ENCODE data around the gene HECTD1. TPM values are rescaled to one million over a fixed set of nuclear protein-coding genes. Genes with fewer than 3 reads are reported as not detected.
"Not testable (repeated sequence)": the region's sequence is repeated elsewhere in the genome, so short reads cannot be mapped to it uniquely, and the experiment has no call there.

HECTD1 gene
- total RNA-seq, 1 donor from 2014 or later: 114 TPM

DNA sequence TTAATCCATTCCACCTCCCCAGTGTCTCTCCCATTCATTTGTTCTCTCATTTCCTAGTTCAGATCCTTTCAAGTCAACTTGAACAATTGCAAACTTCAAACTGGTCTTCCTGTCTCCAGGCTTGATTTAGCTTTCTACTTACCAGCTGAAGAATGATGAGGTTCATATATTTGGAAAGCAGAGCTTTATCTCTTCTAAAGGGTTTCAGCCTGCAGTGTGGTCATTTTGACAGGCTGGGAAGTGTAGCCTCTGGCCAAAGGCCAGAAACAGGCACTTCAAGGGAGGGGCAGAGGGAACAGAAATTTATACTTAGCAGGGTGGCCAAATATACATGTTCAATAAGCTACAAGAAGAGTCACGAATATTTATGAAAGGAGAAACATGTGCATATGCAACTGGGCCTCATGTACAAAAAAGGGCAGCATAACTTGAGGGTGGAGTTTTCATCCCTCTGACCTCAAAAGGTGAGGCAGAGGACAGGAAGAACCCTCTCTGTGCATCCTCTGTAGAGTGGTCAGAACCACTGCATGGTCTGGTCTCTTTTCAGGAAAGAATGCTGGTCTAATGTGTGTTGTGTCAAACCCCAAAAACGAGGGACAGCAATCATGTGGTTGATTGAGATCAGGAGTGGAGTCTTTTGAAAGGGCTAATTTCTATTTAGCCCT, 34.0 kb upstream of the HECTD1 start:
- H3K27ac Mint-ChIP-seq: no peak overlapping the region
- H3K4me1 Mint-ChIP-seq (ENCODE audit: low read depth): peaks cover 17% of the 10 kb centered on the region
- no peaks in the 10 kb centered on the region for H3K27me3 Mint-ChIP-seq (ENCODE audit: low read depth)
- H3K4me3 Mint-ChIP-seq (ENCODE audit: low read depth): no peak overlapping the region
- no peaks in the 10 kb centered on the region for H3K36me3 Mint-ChIP-seq (ENCODE audit: low read depth)
- no peak for DNase-seq (ENCODE audit: low spot score)
- H3K9me3 Mint-ChIP-seq: no peaks in the 10 kb centered on the region
- intact Hi-C loops (cut with micrococcal nuclease): no loop called here

DNA sequence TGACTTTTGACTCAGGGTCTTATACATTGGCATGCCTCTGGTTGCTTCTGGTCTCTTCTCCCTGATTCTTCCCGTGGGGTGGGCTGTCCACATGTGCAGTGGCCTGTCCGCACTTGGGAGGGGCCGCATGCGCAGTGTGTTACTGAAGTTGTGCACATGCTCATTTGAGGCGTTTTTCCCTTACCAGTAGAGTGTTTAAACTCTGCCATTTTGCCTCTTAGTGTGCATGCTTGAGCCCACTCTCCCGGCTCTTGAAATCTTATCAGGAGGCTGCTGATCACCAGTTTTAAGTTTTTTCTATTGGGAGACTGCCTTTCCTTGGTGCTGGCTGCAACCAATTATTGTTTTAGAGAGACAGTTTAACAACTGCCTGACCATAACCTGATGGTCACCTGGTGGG, 32.1 kb upstream of the HECTD1 start:
- Mint-ChIP-seq H3K9me3 (no peaks in the 10 kb centered on the region), H3K27me3 (ENCODE audit: low read depth) (no peaks in the 10 kb centered on the region), H3K4me3 (ENCODE audit: low read depth) (no peak overlapping the region), H3K27ac (no peak overlapping the region), H3K4me1 (ENCODE audit: low read depth) (peaks cover 17% of the 10 kb centered on the region), H3K36me3 (ENCODE audit: low read depth) (no peaks in the 10 kb centered on the region)
- no peak for DNase-seq (ENCODE audit: low spot score)
- intact Hi-C loops (cut with micrococcal nuclease): no loop called here

DNA sequence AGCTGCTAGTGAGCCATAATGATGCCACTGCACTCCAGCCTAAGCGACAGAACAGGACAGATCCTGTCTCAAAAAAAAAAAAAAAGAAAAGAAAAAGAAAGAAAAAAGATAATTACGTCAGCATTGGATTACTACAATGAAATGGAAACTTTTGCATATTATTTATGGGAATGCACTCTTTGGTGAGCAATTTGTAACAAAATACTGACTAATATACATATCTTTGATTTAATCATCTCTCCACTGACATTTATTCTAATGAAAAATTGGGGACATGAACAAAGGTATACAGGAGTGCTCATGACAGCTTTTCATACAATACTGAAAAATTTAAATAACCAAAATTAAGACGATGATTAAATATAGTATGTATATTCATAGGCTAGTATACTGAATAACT, 27.9 kb upstream of the HECTD1 start:
- no peak overlapping the region for H3K27ac Mint-ChIP-seq
- no peaks in the 10 kb centered on the region for H3K36me3 Mint-ChIP-seq (ENCODE audit: low read depth)
- DNase-seq (ENCODE audit: low spot score): no peak
- intact Hi-C loops (cut with micrococcal nuclease): no loop called here
- H3K4me3 Mint-ChIP-seq (ENCODE audit: low read depth): no peak overlapping the region
- peaks cover 6% of the 10 kb centered on the region for H3K4me1 Mint-ChIP-seq (ENCODE audit: low read depth)
- H3K27me3 Mint-ChIP-seq (ENCODE audit: low read depth): peaks cover 4% of the 10 kb centered on the region
- no peaks in the 10 kb centered on the region for H3K9me3 Mint-ChIP-seq

DNA sequence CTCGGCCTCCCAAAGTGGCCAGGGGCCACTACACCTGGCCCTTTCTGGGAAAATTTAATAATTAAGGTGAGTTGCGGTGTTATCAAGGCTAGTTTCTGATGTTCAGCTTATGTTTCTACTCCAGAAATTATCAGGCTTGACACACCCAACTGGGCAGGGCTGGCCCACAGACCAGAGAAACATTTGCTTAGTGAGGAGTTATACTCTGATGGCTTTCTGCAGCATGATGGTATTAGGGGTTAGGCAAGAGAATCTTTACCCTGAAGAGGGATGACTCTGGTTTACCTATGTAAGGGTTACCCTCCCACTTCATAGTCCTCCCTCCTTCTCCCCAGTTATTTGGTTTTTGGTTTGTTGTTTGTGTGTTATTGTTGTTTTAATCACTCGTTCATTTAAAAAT, 24.5 kb upstream of the HECTD1 start:
- peaks cover 4% of the 10 kb centered on the region for H3K27me3 Mint-ChIP-seq (ENCODE audit: low read depth)
- H3K36me3 Mint-ChIP-seq (ENCODE audit: low read depth): no peaks in the 10 kb centered on the region
- no peak overlapping the region for H3K4me3 Mint-ChIP-seq (ENCODE audit: low read depth)
- DNase-seq (ENCODE audit: low spot score): no peak
- H3K9me3 Mint-ChIP-seq: no peaks in the 10 kb centered on the region
- no peak overlapping the region for H3K27ac Mint-ChIP-seq
- intact Hi-C loops (cut with micrococcal nuclease): no loop called here
- no peaks in the 10 kb centered on the region for H3K4me1 Mint-ChIP-seq (ENCODE audit: low read depth)

DNA sequence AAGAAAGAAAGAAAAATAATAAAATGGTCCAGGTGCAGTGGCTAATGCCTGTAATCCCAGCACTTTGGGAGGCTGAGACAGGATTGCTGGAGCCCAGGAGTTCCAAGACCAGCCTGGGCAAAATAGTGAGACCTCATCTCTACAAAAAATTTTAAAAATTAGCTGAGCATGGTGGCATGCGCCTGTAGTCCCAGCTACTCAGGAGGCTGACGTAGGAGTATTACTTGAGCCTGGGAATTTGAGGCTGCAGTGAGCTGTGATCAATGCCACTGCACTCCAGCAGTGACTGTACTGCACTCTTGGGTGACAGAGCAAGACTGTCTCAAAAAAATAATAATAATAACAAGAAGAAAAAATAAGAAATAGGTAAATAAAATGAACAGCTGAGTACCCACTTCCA, 23.7 kb upstream of the HECTD1 start:
- H3K36me3 Mint-ChIP-seq (ENCODE audit: low read depth); H3K9me3 Mint-ChIP-seq; H3K27ac Mint-ChIP-seq; H3K27me3 Mint-ChIP-seq (ENCODE audit: low read depth); intact Hi-C loops (cut with micrococcal nuclease); H3K4me3 Mint-ChIP-seq (ENCODE audit: low read depth); DNase-seq (ENCODE audit: low spot score); H3K4me1 Mint-ChIP-seq (ENCODE audit: low read depth): not testable (repeated sequence)

DNA sequence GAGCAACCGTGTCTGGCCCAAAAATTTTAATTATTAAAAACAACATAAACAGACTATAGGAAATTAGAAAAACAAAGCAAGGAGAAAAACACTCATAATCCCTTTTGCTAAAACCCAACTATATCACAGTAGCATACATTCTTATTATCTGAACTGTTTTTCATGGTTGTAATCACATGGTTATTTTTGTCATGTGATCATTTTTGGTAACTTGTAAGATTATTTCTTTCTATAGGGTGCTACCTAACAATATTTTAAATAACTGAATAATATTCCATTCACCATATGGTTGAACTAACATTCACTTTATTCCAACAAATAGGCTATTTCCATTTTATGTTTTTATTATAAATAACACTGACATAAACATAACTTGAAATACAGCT, 23.0 kb upstream of the HECTD1 start:
- H3K9me3 Mint-ChIP-seq: no peaks in the 10 kb centered on the region
- intact Hi-C loops (cut with micrococcal nuclease): no loop called here

DNA sequence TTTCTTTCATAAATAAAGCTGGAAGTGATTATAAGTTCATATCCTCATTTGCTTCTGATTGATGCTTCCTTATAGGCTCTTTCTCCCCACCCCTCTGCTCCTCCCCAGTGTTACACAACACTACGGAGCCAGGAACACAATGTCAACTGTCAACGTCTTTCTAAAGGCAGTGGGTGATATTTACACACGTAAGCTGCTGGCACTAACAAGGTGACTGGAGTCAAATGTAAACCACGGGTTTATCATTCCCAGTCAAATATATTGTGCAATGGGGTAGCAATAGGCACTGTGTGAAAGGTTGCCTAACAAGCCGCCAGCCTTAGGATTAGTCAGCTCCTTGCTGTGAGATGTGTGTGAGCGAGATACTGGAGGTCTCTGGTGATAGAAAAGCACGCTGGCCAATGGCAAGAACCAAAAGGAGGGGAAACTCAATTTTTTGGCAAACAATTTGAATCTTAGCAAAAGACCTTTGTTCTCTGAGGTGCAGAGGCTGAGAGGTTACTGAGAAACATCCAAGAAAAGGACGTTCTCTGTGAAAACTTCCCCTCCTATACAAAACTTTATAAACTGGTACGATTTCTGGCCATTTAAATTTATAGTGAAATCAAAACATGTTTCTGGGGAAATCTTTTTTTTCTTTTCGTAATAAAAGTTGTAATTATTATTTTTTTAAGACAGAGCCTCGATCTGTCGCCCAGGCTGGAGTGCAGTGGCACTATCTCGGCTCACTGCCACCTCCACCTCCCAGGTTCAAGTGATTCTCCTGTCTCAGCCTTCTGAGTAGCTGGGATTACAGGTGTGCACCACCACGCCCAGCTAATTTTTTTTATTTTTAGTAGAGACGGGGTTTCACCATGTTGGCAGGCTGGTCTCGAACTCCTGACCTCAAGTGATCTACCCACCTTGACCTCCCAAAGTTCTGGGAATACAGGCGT, 22.3 kb upstream of the HECTD1 start:
- H3K27ac Mint-ChIP-seq: no peak overlapping the region
- intact Hi-C loops (cut with micrococcal nuclease): no loop called here
- no peaks in the 10 kb centered on the region for H3K9me3 Mint-ChIP-seq
- no peak for DNase-seq (ENCODE audit: low spot score)
- no peaks in the 10 kb centered on the region for H3K4me1 Mint-ChIP-seq (ENCODE audit: low read depth)
- H3K36me3 Mint-ChIP-seq (ENCODE audit: low read depth): no peaks in the 10 kb centered on the region
- peaks cover 4% of the 10 kb centered on the region for H3K27me3 Mint-ChIP-seq (ENCODE audit: low read depth)
- no peak overlapping the region for H3K4me3 Mint-ChIP-seq (ENCODE audit: low read depth)

More for the DNA sequence above, 23.0 kb upstream of the HECTD1 start:
- no peak for DNase-seq (ENCODE audit: low spot score)
- Mint-ChIP-seq H3K27ac (no peak overlapping the region), H3K36me3 (ENCODE audit: low read depth) (no peaks in the 10 kb centered on the region), H3K27me3 (ENCODE audit: low read depth) (peaks cover 4% of the 10 kb centered on the region), H3K4me1 (ENCODE audit: low read depth) (no peaks in the 10 kb centered on the region), H3K4me3 (ENCODE audit: low read depth) (no peak overlapping the region)

DNA sequence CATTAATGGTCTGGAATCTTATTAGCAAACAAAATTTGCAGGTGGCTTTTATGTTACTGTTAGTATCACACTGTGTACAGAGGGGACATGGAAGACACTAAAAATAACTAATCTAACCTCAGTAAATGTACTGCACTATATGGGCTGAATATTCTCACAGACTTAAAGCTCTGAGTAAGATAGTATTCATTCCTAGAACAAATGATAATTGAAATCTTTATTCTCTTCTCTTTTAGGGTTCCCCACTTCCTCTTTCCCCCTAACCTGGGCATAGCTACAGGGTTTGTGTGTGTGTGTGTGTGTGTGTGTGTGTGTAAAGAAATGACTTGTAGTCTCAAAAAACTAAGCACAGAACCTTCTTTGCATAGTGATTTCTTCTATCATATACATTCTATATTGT, 21.4 kb upstream of the HECTD1 start:
- Mint-ChIP-seq H3K4me1 (ENCODE audit: low read depth) (no peaks in the 10 kb centered on the region), H3K27me3 (ENCODE audit: low read depth) (peaks cover 4% of the 10 kb centered on the region), H3K36me3 (ENCODE audit: low read depth) (no peaks in the 10 kb centered on the region), H3K4me3 (ENCODE audit: low read depth) (no peak overlapping the region), H3K27ac (no peak overlapping the region), H3K9me3 (no peaks in the 10 kb centered on the region)
- intact Hi-C loops (cut with micrococcal nuclease): no loop called here
- no peak for DNase-seq (ENCODE audit: low spot score)

DNA sequence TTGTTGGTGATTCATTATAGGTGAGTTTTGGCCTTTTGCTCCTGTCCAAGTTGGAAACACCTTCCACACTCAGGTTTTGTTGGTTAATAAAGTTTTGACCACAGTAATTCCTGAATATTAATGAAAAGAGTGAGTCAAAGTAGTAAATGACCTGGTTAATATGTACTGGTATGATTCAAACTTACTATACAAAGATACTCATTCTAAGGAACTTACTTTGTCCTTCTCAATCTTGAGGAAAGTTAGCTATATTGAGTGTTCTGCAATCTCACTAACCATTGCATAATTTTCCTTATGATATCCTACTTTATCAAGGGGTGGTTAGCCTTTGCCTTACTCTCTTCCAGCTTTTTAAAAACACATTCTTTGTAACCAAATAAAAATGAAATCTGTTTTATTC, 20.9 kb upstream of the HECTD1 start:
- DNase-seq (ENCODE audit: low spot score): no peak
- H3K36me3 Mint-ChIP-seq (ENCODE audit: low read depth): no peaks in the 10 kb centered on the region
- H3K4me3 Mint-ChIP-seq (ENCODE audit: low read depth): no peak overlapping the region

DNA sequence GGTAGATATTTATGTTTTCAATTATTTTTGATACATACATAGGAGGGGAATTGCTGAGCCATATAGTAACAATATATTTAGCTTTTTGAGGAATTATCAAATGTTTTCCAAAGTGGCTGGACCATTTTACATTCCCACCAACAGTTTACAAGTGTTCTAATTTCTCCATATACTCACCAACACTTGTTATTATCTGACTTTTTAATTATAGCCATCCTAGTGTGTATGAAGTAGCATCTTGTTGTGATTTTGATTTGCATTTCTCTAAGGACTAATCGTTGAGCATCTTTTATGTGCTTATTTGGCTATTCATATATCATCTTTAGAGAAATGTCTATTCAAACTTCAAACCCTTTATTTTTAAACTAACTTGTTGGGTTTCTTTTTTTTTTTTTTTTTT, 17.2 kb upstream of the HECTD1 start:
- no peaks in the 10 kb centered on the region for H3K4me1 Mint-ChIP-seq (ENCODE audit: low read depth)
- no peak for DNase-seq (ENCODE audit: low spot score)
- no peaks in the 10 kb centered on the region for H3K9me3 Mint-ChIP-seq
- intact Hi-C loops (cut with micrococcal nuclease): no loop called here
- no peaks in the 10 kb centered on the region for H3K36me3 Mint-ChIP-seq (ENCODE audit: low read depth)
- H3K27me3 Mint-ChIP-seq (ENCODE audit: low read depth): peaks cover 4% of the 10 kb centered on the region
- H3K4me3 Mint-ChIP-seq (ENCODE audit: low read depth): no peak overlapping the region
- no peak overlapping the region for H3K27ac Mint-ChIP-seq

More for the DNA sequence above, 20.9 kb upstream of the HECTD1 start:
- intact Hi-C loops (cut with micrococcal nuclease): no loop called here
- no peaks in the 10 kb centered on the region for H3K4me1 Mint-ChIP-seq (ENCODE audit: low read depth)
- no peaks in the 10 kb centered on the region for H3K9me3 Mint-ChIP-seq
- H3K27ac Mint-ChIP-seq: no peak overlapping the region
- H3K27me3 Mint-ChIP-seq (ENCODE audit: low read depth): no peaks in the 10 kb centered on the region

DNA sequence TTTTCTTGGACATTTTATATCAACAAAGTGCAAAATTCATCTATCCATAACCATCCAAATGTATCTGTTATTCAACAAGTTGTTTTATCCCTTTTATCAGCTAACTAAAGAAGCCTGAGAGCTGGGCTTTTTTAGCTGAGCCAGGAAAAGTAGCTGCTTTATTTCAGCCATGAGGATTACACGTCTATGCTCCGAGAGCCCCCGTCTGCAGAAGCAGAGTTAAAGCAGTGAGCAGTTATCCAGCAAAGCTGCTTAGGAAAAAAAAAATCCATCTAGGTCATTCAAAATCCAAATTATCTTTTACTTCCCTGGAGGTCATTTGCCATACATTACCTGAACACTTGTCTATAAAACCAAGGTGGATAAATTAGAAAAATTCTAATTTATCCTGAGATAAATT, 15.7 kb upstream of the HECTD1 start:
- intact Hi-C loops (cut with micrococcal nuclease): no loop called here
- H3K4me1 Mint-ChIP-seq (ENCODE audit: low read depth): no peaks in the 10 kb centered on the region
- H3K27me3 Mint-ChIP-seq (ENCODE audit: low read depth): peaks cover 4% of the 10 kb centered on the region
- no peak overlapping the region for H3K27ac Mint-ChIP-seq
- H3K4me3 Mint-ChIP-seq (ENCODE audit: low read depth): no peak overlapping the region
- no peaks in the 10 kb centered on the region for H3K36me3 Mint-ChIP-seq (ENCODE audit: low read depth)
- H3K9me3 Mint-ChIP-seq: no peaks in the 10 kb centered on the region
- no peak for DNase-seq (ENCODE audit: low spot score)

DNA sequence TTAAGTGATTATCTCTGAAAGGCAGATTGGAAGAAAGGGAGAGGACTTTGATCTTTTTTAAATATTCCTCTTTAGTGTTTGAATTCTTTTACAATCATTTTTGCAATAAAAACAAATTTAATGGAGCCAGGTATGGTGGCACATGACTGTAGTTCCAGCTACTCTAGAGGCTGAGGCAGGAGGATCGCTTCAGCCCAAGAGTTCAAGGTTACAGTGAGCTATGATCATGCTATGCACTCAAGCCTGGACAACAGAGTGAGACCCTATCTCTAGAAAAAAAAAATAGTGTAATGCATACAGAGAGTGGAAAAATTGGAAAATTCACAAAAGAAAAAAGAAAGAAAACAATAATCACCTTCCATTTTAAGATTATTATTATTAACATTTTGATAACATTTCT, 15.2 kb upstream of the HECTD1 start:
- Mint-ChIP-seq H3K4me1 (ENCODE audit: low read depth) (no peaks in the 10 kb centered on the region), H3K27ac (no peak overlapping the region), H3K4me3 (ENCODE audit: low read depth) (no peak overlapping the region), H3K27me3 (ENCODE audit: low read depth) (peaks cover 4% of the 10 kb centered on the region), H3K36me3 (ENCODE audit: low read depth) (no peaks in the 10 kb centered on the region), H3K9me3 (no peaks in the 10 kb centered on the region)
- intact Hi-C loops (cut with micrococcal nuclease): no loop called here
- DNase-seq (ENCODE audit: low spot score): no peak

DNA sequence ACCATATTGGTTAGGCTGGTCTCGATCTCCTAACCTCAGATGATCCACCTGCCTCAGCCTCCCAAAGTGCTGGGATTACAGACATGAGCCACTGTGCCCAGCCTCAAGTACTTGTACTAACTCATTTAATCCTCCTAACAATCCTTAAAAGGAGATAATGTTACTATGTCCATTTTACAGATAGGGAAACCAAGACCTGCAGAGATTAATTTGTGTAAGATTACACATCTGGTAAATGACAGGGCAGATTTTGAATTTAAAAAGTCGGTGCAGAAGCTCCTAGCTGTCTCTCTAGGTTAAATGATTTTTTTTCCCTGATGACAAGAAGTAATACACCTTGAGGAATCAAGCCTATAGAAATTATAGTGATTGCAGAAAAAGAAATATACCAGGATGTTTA, 13.7 kb upstream of the HECTD1 start:
- H3K27me3 Mint-ChIP-seq (ENCODE audit: low read depth): peaks cover 4% of the 10 kb centered on the region
- no peak overlapping the region for H3K27ac Mint-ChIP-seq
- no peaks in the 10 kb centered on the region for H3K36me3 Mint-ChIP-seq (ENCODE audit: low read depth)
- H3K4me1 Mint-ChIP-seq (ENCODE audit: low read depth): no peaks in the 10 kb centered on the region
- no peak for DNase-seq (ENCODE audit: low spot score)
- no peak overlapping the region for H3K4me3 Mint-ChIP-seq (ENCODE audit: low read depth)
- H3K9me3 Mint-ChIP-seq: no peaks in the 10 kb centered on the region
- intact Hi-C loops (cut with micrococcal nuclease): no loop called here
